ENCODE measurements around the gene C19orf38. TPM values are rescaled to one million over a fixed set of nuclear protein-coding genes. Genes with fewer than 3 reads are reported as not detected.

Gene C19orf38
- total RNA-seq, 1 experiment from 2014 or later: 0.30 TPM

GRCh38 chr19:10815007-10815536 is 33.1 kb upstream of the C19orf38 start:
- Mint-ChIP-seq H3K36me3 (ENCODE audit: insufficient read depth, unreplicated experiment) (peaks cover 30% of the 10 kb centered on the region), H3K9me3 (ENCODE audit: unreplicated experiment) (no peaks in the 10 kb centered on the region), H3K4me3 (ENCODE audit: unreplicated experiment) (no peak overlapping the region), H3K4me1 (ENCODE audit: insufficient read depth, unreplicated experiment) (no peaks in the 10 kb centered on the region), H3K27ac (ENCODE audit: low read depth, unreplicated experiment) (no peak overlapping the region), H3K27me3 (ENCODE audit: insufficient read depth, unreplicated experiment) (no peaks in the 10 kb centered on the region)
- CTCF ChIA-PET: no interaction called here
- TF ChIP-seq CTCF (IDR thresholded peaks at IDR 0.05; ENCODE audit: unreplicated experiment): no peak
- POLR2A ChIA-PET: no interaction called here
- no peak for DNase-seq (ENCODE audit: unreplicated experiment)
- intact Hi-C loops (cut with micrococcal nuclease): no loop called here
- no TSS peak for BruUV-seq (replicated peaks)

GRCh38 chr19:10815969-10816644 is 32.1 kb upstream of the C19orf38 start:
- no peak overlapping the region for H3K27ac Mint-ChIP-seq (ENCODE audit: low read depth, unreplicated experiment)
- ChIA-PET POLR2A (interaction anchor here (0.7 kb wide), 1 partner anchor 174 kb away, joined by 3 read pairs; no protein-coding TSS in a partner anchor), CTCF (no interaction called here)
- H3K9me3 Mint-ChIP-seq (ENCODE audit: unreplicated experiment): no peaks in the 10 kb centered on the region
- intact Hi-C loops (cut with micrococcal nuclease): no loop called here
- TF ChIP-seq CTCF (IDR thresholded peaks at IDR 0.05; ENCODE audit: unreplicated experiment): no peak
- DNase-seq (ENCODE audit: unreplicated experiment): no peak
- H3K4me3 Mint-ChIP-seq (ENCODE audit: unreplicated experiment): no peak overlapping the region
- H3K4me1 Mint-ChIP-seq (ENCODE audit: insufficient read depth, unreplicated experiment): no peaks in the 10 kb centered on the region
- H3K36me3 Mint-ChIP-seq (ENCODE audit: insufficient read depth, unreplicated experiment): peaks cover 26% of the 10 kb centered on the region
- H3K27me3 Mint-ChIP-seq (ENCODE audit: insufficient read depth, unreplicated experiment): no peaks in the 10 kb centered on the region
- BruUV-seq (replicated peaks): no TSS peak

GRCh38 chr19:10816691-10817090 is 31.5 kb upstream of the C19orf38 start:
- no TSS peak for BruUV-seq (replicated peaks)
- Mint-ChIP-seq H3K9me3 (ENCODE audit: unreplicated experiment) (no peaks in the 10 kb centered on the region), H3K27ac (ENCODE audit: low read depth, unreplicated experiment) (no peak overlapping the region), H3K4me3 (ENCODE audit: unreplicated experiment) (no peak overlapping the region), H3K4me1 (ENCODE audit: insufficient read depth, unreplicated experiment) (no peaks in the 10 kb centered on the region), H3K36me3 (ENCODE audit: insufficient read depth, unreplicated experiment) (peaks cover 26% of the 10 kb centered on the region), H3K27me3 (ENCODE audit: insufficient read depth, unreplicated experiment) (no peaks in the 10 kb centered on the region)
- TF ChIP-seq CTCF (IDR thresholded peaks at IDR 0.05; ENCODE audit: unreplicated experiment): no peak
- no peak for DNase-seq (ENCODE audit: unreplicated experiment)
- ChIA-PET CTCF (no interaction called here), POLR2A (interaction anchor here (0.7 kb wide), 1 partner anchor 175 kb away, joined by 3 read pairs; no protein-coding TSS in a partner anchor)
- intact Hi-C loops (cut with micrococcal nuclease): no loop called here

GRCh38 chr19:10817291-10818038 is 30.8 kb upstream of the C19orf38 start:
- Mint-ChIP-seq H3K4me1 (ENCODE audit: insufficient read depth, unreplicated experiment) (no peaks in the 10 kb centered on the region), H3K36me3 (ENCODE audit: insufficient read depth, unreplicated experiment) (peaks cover 31% of the 10 kb centered on the region), H3K4me3 (ENCODE audit: unreplicated experiment) (no peak overlapping the region), H3K27ac (ENCODE audit: low read depth, unreplicated experiment) (no peak overlapping the region), H3K9me3 (ENCODE audit: unreplicated experiment) (no peaks in the 10 kb centered on the region), H3K27me3 (ENCODE audit: insufficient read depth, unreplicated experiment) (no peaks in the 10 kb centered on the region)
- BruUV-seq (replicated peaks): no TSS peak
- POLR2A ChIA-PET: no interaction called here
- CTCF ChIA-PET: no interaction called here
- TF ChIP-seq CTCF (IDR thresholded peaks at IDR 0.05; ENCODE audit: unreplicated experiment): no peak
- intact Hi-C loops (cut with micrococcal nuclease): no loop called here
- no peak for DNase-seq (ENCODE audit: unreplicated experiment)
